Liver (tissue), 9 donors: ENCODE results near the gene SERPINI1. TPM values are rescaled to one million over a fixed set of nuclear protein-coding genes. Genes with fewer than 3 reads are reported as not detected.

Experiments
- DNase-seq: peaks from one replicate; pipeline ENCODE4 v3.0.0-alpha.2; 2017; ENCODE audit warnings: low spot score
- H3K27ac ChIP-seq, 2 donors: one replicate each; pipeline ENCODE4 v1.7.0; 2013; ENCODE audit warnings: inconsistent platforms in 2 of 2, low read length in 2 of 2, control low read depth in 1 of 2, low read depth in 1 of 2, mild to moderate bottlenecking in 1 of 2
- H3K27me3 ChIP-seq, 4 donors: one replicate each; pipeline versions ENCODE4 v1.6.1 to v1.7.0; 2013; ENCODE audit warnings: low read length in 3 of 4, inconsistent platforms in 1 of 4, mild to moderate bottlenecking in 1 of 4, moderate library complexity in 1 of 4; ENCODE audit not compliant: control insufficient read depth in 4 of 4, insufficient read depth in 4 of 4
- H3K36me3 ChIP-seq, 4 donors: one replicate each; pipeline versions ENCODE4 v1.6.1 to v1.7.0; 2013; ENCODE audit warnings: low read length in 3 of 4, mild to moderate bottlenecking in 3 of 4, low read depth in 1 of 4, moderate library complexity in 1 of 4; ENCODE audit not compliant: control insufficient read depth in 4 of 4, insufficient read depth in 3 of 4
- H3K4me1 ChIP-seq, 4 donors: one replicate each; pipeline versions ENCODE4 v1.6.1 to v1.7.0; 2013; ENCODE audit warnings: low read length in 3 of 4, mild to moderate bottlenecking in 3 of 4, moderate library complexity in 1 of 4; ENCODE audit not compliant: control insufficient read depth in 4 of 4, insufficient read depth in 4 of 4
- H3K4me3 ChIP-seq, 3 donors: one replicate each; pipeline versions ENCODE4 v1.6.1 to v1.7.0; 2013; ENCODE audit warnings: low read length in 3 of 3, control low read depth in 1 of 3, low read depth in 1 of 3, mild to moderate bottlenecking in 1 of 3
- H3K9ac ChIP-seq, 2 donors: one replicate each; pipeline ENCODE4 v1.7.0; 2013; ENCODE audit warnings: low read length in 2 of 2, mild to moderate bottlenecking in 2 of 2, moderate library complexity in 2 of 2, control low read depth in 1 of 2, low read depth in 1 of 2
- H3K9me3 ChIP-seq, 4 donors: one replicate each; pipeline versions ENCODE4 v1.6.1 to v1.7.0; 2013; ENCODE audit warnings: low read length in 3 of 4; ENCODE audit not compliant: control insufficient read depth in 4 of 4
- ATF3 ChIP-seq: IDR thresholded peaks from 2 replicates; pipeline ENCODE4 v1.6.1; 2016; ENCODE audit warnings: antibody characterized with exemption
- EGR1 ChIP-seq, 2 donors: IDR thresholded peaks; 2 replicates each; pipeline ENCODE4 v1.6.1; 2016 to 2018; ENCODE audit warnings: antibody characterized with exemption in 2 of 2, low read depth in 2 of 2
- FOXA2 ChIP-seq: IDR thresholded peaks from 2 replicates; pipeline ENCODE4 v1.6.1; 2016; ENCODE audit warnings: antibody characterized with exemption
- GABPA ChIP-seq, 2 donors: IDR thresholded peaks in 1 of 2; conservative IDR thresholded peaks in 1 of 2; 2 replicates each; pipeline ENCODE4 v1.6.1; 2016; ENCODE audit warnings: antibody characterized with exemption in 2 of 2, mild to moderate bottlenecking in 1 of 2, moderate library complexity in 1 of 2
- HNF4A ChIP-seq, 2 donors: conservative IDR thresholded peaks; 2 replicates each; pipeline ENCODE4 v1.6.1; 2016; ENCODE audit warnings: antibody characterized with exemption in 2 of 2, mild to moderate bottlenecking in 2 of 2
- NR2F2 ChIP-seq: IDR thresholded peaks from 2 replicates; pipeline ENCODE4 v1.6.1; 2016; ENCODE audit warnings: antibody characterized with exemption
- RAD21 ChIP-seq, 2 donors: IDR thresholded peaks; 2 replicates each; pipeline ENCODE4 v1.6.1; 2016; ENCODE audit warnings: antibody characterized with exemption in 2 of 2, mild to moderate bottlenecking in 2 of 2
- REST ChIP-seq: IDR thresholded peaks from 2 replicates; pipeline ENCODE4 v1.6.1; 2016; ENCODE audit warnings: antibody characterized with exemption, mild to moderate bottlenecking
- RXRA ChIP-seq, 2 donors: IDR thresholded peaks; 2 replicates each; pipeline ENCODE4 v1.6.1; 2017 to 2018; ENCODE audit warnings: antibody characterized with exemption in 2 of 2, mild to moderate bottlenecking in 1 of 2
- TAF1 ChIP-seq: conservative IDR thresholded peaks from 2 replicates; pipeline ENCODE4 v1.6.1; 2016; ENCODE audit warnings: antibody characterized with exemption, mild to moderate bottlenecking
- YY1 ChIP-seq: IDR thresholded peaks from 2 replicates; pipeline ENCODE4 v1.6.1; 2016; ENCODE audit warnings: antibody characterized with exemption, mild to moderate bottlenecking
- WGBS: extraction: QIAGEN DNeasy Blood & Tissue Kit; methylation state at CpG from one replicate; pipeline ENCODE4 v1.1.7; 2013; 5-methylcytosine and 5-hydroxymethylcytosine counted together
- polyA plus RNA-seq, 2 donors: library from polyadenylated mRNA; stranded (reverse) in 1 of 2; unstranded in 1 of 2; fragments of 200-250 nt in 1 of 2; fragments of >200 nt in 1 of 2; fragmentation: Nextera tagmentation in 1 of 2; extraction: Ambion mirVana in 1 of 2; gene quantifications; one replicate each; pipeline versions ENCODE4 v1.2.1 to v1.2.3, GENCODE V29; 2013 to 2015
- total RNA-seq, 2 donors: library from RNA; depleted of rRNA; stranded (reverse); fragments of >200 nt; gene quantifications; one replicate each; pipeline ENCODE4 v1.2.3, GENCODE V29; 2014
- TF ChIP-seq, protein P1 (sequence below): fragments of 150-350 bp; IDR thresholded peaks from 2 replicates; pipeline ENCODE4 v1.5.1; 2017; ENCODE audit warnings: improper control_type of control experiment, low read depth, low read length; ENCODE audit not compliant: missing input control
- donor health status: healthy.
- donor health status: healthy.
- donor health status: healthy.
- donor health status: healthy.
- donor health status: healthy.

Gene SERPINI1
- total and polyA plus RNA-seq, 4 donors, result 0.90 to 23.6 (median 1.9) TPM

DNA sequence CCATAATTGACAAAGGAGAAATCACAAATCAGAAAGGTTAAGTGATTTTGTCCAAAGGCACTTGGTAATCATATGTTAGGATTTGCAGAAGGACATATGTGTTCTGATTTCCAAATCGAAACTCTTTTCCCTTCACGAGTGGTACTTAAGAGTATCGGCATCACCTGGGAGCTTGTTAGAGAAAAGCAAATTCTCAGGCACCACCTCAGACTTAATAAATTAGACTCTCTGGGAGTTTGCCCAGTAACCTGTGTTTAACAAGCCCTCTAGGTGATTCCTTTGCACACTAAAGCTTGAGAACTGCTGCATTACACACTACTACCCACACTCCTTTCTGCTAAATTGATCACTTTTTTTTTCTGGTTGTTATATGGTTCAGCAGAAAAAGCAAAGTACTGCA is 116.2 kb downstream of the SERPINI1 start:
- DNase-seq, result no peak
- TF ChIP-seq YY1, result no peak
- no peak for TF ChIP-seq EGR1 (IDR thresholded peaks at IDR 0.05; ENCODE audit: low read depth in 2 of 2)
- no peak for TF ChIP-seq GABPA (IDR thresholded peaks at IDR 0.05 in 1 of 2, conservative IDR thresholded peaks at IDR 0.05 in 1 of 2)
- TF ChIP-seq TAF1, result no peak
- TF ChIP-seq NR2F2, result no peak
- TF ChIP-seq RAD21 (IDR thresholded peaks at IDR 0.05), result no peak
- TF ChIP-seq FOXA2, result no peak
- no peaks in the 10 kb centered on the region for H3K9me3 ChIP-seq
- H3K27me3 ChIP-seq, result no peaks in the 10 kb centered on the region
- no peak overlapping the region for H3K9ac ChIP-seq
- WGBS, result 96% methylated on average over 3 of the region's 3 CpGs
- H3K27ac ChIP-seq, result no peak overlapping the region
- no peaks in the 10 kb centered on the region for H3K4me1 ChIP-seq
- H3K36me3 ChIP-seq, result no peaks in the 10 kb centered on the region
- no peak overlapping the region for H3K4me3 ChIP-seq

GRCh38 chr3:167852216-167852615 is 116.7 kb downstream of the SERPINI1 start:
- no peaks in the 10 kb centered on the region for H3K36me3 ChIP-seq
- H3K9ac ChIP-seq, result no peak overlapping the region
- H3K27me3 ChIP-seq, result no peaks in the 10 kb centered on the region
- no peaks in the 10 kb centered on the region for H3K4me1 ChIP-seq
- no peak overlapping the region for H3K27ac ChIP-seq
- WGBS, result 83% methylated on average over 2 of the region's 2 CpGs
- no peak overlapping the region for H3K4me3 ChIP-seq
- no peak for DNase-seq
- TF ChIP-seq EGR1 (IDR thresholded peaks at IDR 0.05; ENCODE audit: low read depth in 2 of 2) (no peak), ATF3 (no peak), FOXA2 (no peak), HNF4A (conservative IDR thresholded peaks at IDR 0.05) (no peak), RXRA (IDR thresholded peaks at IDR 0.05) (no peak), REST (no peak), RAD21 (IDR thresholded peaks at IDR 0.05) (no peak)
- no peaks in the 10 kb centered on the region for H3K9me3 ChIP-seq

GRCh38 chr3:167854063-167854462 is 118.5 kb downstream of the SERPINI1 start:
- Histone ChIP-seq H3K9me3 (no peaks in the 10 kb centered on the region), H3K4me3 (no peak overlapping the region), H3K9ac (no peak overlapping the region), H3K36me3 (no peaks in the 10 kb centered on the region), H3K27me3 (no peaks in the 10 kb centered on the region), H3K27ac (no peak overlapping the region), H3K4me1 (no peaks in the 10 kb centered on the region)
- no peak for TF ChIP-seq RAD21 (IDR thresholded peaks at IDR 0.05)
- TF ChIP-seq TAF1, result no peak
- TF ChIP-seq HNF4A (conservative IDR thresholded peaks at IDR 0.05), result no peak
- TF ChIP-seq ATF3, result no peak
- no peak for TF ChIP-seq GABPA (IDR thresholded peaks at IDR 0.05 in 1 of 2, conservative IDR thresholded peaks at IDR 0.05 in 1 of 2)
- TF ChIP-seq YY1, result no peak
- no peak for TF ChIP-seq EGR1 (IDR thresholded peaks at IDR 0.05; ENCODE audit: low read depth in 2 of 2)
- TF ChIP-seq NR2F2, result no peak
- TF ChIP-seq, protein P1, sequence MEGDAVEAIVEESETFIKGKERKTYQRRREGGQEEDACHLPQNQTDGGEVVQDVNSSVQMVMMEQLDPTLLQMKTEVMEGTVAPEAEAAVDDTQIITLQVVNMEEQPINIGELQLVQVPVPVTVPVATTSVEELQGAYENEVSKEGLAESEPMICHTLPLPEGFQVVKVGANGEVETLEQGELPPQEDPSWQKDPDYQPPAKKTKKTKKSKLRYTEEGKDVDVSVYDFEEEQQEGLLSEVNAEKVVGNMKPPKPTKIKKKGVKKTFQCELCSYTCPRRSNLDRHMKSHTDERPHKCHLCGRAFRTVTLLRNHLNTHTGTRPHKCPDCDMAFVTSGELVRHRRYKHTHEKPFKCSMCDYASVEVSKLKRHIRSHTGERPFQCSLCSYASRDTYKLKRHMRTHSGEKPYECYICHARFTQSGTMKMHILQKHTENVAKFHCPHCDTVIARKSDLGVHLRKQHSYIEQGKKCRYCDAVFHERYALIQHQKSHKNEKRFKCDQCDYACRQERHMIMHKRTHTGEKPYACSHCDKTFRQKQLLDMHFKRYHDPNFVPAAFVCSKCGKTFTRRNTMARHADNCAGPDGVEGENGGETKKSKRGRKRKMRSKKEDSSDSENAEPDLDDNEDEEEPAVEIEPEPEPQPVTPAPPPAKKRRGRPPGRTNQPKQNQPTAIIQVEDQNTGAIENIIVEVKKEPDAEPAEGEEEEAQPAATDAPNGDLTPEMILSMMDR, result no peak
- TF ChIP-seq REST, result no peak
- 83% methylated on average over 1 of the region's 1 CpG for WGBS
- DNase-seq, result no peak
